HepG2 (cell line): ENCODE measurements around the gene PLD4. TPM values are rescaled to one million over a fixed set of nuclear protein-coding genes. Genes with fewer than 3 reads are reported as not detected.

ENCODE experiments used
- ATAC-seq: fragments of 200-7000 bp; cut with Tn5 transposase; 3 replicates; pipeline ENCODE4 v1.9.1; 2020; ENCODE audit warnings: mild to moderate bottlenecking, moderate library complexity
- BruUV-seq: library from RNA; stranded (reverse); fragments of 400-500 nt; replicated peaks from 2 replicates; lab custom pipeline; 2021; lab: Mats Ljungman, UMichigan
- CTCF ChIA-PET: fragments of 300-600 bp; formaldehyde crosslinking; extraction: SDS; loops from one replicate; lab custom pipeline; 2021; ENCODE audit warnings: low total read pairs, inconsistent platforms, low intra/inter-chr PET ratio; lab: Yijun Ruan, JAX
- POLR2A ChIA-PET: fragments of 350-600 bp; sonication (Branson Sonifier 250); formaldehyde crosslinking; loops from one replicate; lab custom pipeline; 2020; ENCODE audit warnings: antibody characterized with exemption, inconsistent platforms; lab: Yijun Ruan, JAX
- DNase-seq: peaks from one replicate; pipeline ENCODE4 v3.0.0-alpha.2; 2015; ENCODE audit warnings: low spot score
- FAIRE-seq: peaks from 3 replicates; lab custom pipeline; 2011; peaks lifted over from hg19 to GRCh38; lab: Jason Lieb, UNC
- H2AFZ ChIP-seq: one replicate; pipeline ENCODE4 v1.6.1; 2011; ENCODE audit warnings: low read length, inconsistent platforms
- H3K27ac ChIP-seq: fragments of 300-600 bp; 3 replicates; pipeline ENCODE4 v1.8.0; 2011; ENCODE audit warnings: mixed run types, mild to moderate bottlenecking, mixed read lengths, low read length, inconsistent platforms; ENCODE audit not compliant: insufficient read depth; ENCODE audit errors: extremely low read length
- H3K27me3 ChIP-seq, 2 experiments: fragments of 200-600 bp in 1 of 2; 2 replicates in 1 of 2; 3 replicates in 1 of 2; pipeline versions ENCODE4 v1.6.0 to v1.8.0; 2011; ENCODE audit warnings: low read length in 2 of 2, mild to moderate bottlenecking in 2 of 2, moderate library complexity in 2 of 2, inconsistent platforms in 1 of 2; ENCODE audit not compliant: insufficient read depth in 2 of 2, control insufficient read depth in 1 of 2
- H3K36me3 ChIP-seq, 2 experiments: fragments of 200-600 bp in 1 of 2; replicated peaks in 1 of 2; 2 replicates in 1 of 2; 3 replicates in 1 of 2; pipeline versions ENCODE4 v1.5.1 to v1.8.0; 2011; ENCODE audit warnings: low read length in 2 of 2, inconsistent platforms in 1 of 2; ENCODE audit not compliant: insufficient read depth in 2 of 2, control insufficient read depth in 1 of 2
- H3K4me1 ChIP-seq: 2 replicates; pipeline ENCODE4 v1.5.1; 2012; ENCODE audit warnings: low read length, inconsistent platforms; ENCODE audit not compliant: insufficient read depth
- H3K4me2 ChIP-seq: 2 replicates; pipeline ENCODE4 v1.6.0; 2011; ENCODE audit warnings: low read depth, low read length, inconsistent platforms
- H3K4me3 ChIP-seq, 3 experiments: fragments of 200-600 bp in 1 of 3; sonication (generic), shearing (Covaris generic) in 1 of 3; replicated peaks in 1 of 3; 2 replicates each; pipeline ENCODE4 v1.5.1; 2011 to 2016; ENCODE audit warnings: low read length in 3 of 3, inconsistent platforms in 2 of 3, low read depth in 2 of 3, mild to moderate bottlenecking in 2 of 3, control low read depth in 1 of 3, mixed read lengths in 1 of 3; ENCODE audit not compliant: insufficient read depth in 1 of 3
- H3K79me2 ChIP-seq: one replicate; pipeline ENCODE4 v1.6.1; 2011; ENCODE audit warnings: low read length, inconsistent platforms; ENCODE audit not compliant: insufficient read depth
- H3K9ac ChIP-seq: 2 replicates; pipeline ENCODE4 v1.6.0; 2011; ENCODE audit warnings: mild to moderate bottlenecking, low read depth, low read length, inconsistent platforms; ENCODE audit not compliant: insufficient read depth
- H3K9me3 ChIP-seq: 2 replicates; pipeline ENCODE4 v1.5.1; 2012; ENCODE audit warnings: mild to moderate bottlenecking, low read length
- H4K20me1 ChIP-seq: 2 replicates; pipeline ENCODE4 v1.6.0; 2011; ENCODE audit warnings: inconsistent platforms, mild to moderate bottlenecking, low read length, moderate library complexity; ENCODE audit not compliant: insufficient read depth
- ERF ChIP-seq: IDR thresholded peaks from 2 replicates; pipeline ENCODE4 v1.6.1; 2018; ENCODE audit warnings: missing biosample characterization, missing genetic modification reagents
- FOXA3 ChIP-seq: IDR thresholded peaks from 2 replicates; pipeline ENCODE4 v1.6.1; 2016; ENCODE audit warnings: missing genetic modification reagents, missing compliant biosample characterization
- KMT2A ChIP-seq: sonication (generic); formaldehyde crosslinking; IDR thresholded peaks from 2 replicates; pipeline ENCODE4 v1.4.0; 2020; ENCODE audit warnings: missing genetic modification reagents
- PITX1 ChIP-seq: sonication (generic); formaldehyde crosslinking; IDR thresholded peaks from 2 replicates; pipeline ENCODE4 v1.5.1; 2020; ENCODE audit warnings: mild to moderate bottlenecking, missing genetic modification reagents
- YEATS2 ChIP-seq: sonication (generic); formaldehyde crosslinking; IDR thresholded peaks from 2 replicates; pipeline ENCODE4 v1.4.0; 2020; ENCODE audit warnings: missing genetic modification reagents, borderline replicate concordance
- ZNF563 ChIP-seq: sonication (generic); formaldehyde crosslinking; IDR thresholded peaks from 2 replicates; pipeline ENCODE4 v1.8.0; 2022; ENCODE audit warnings: mild to moderate bottlenecking, moderate library complexity, missing genetic modification reagents
- whole genome bisulfite sequencing: methylation state at CpG from one replicate; pipeline ENCODE4 v1.1.6; 2017; ENCODE audit warnings: low lambda C conversion rate; 5-methylcytosine and 5-hydroxymethylcytosine counted together
- in situ Hi-C: cut with HindIII; loops from 2 replicates; pipeline ENCODE4 v1.10.0; 2017; ENCODE audit warnings: low pct_unique_long_range_greater_than_20kb; ENCODE audit not compliant: extremely low pct_ligation_motif_present
- intact Hi-C: fragments of 100-400 bp; cut with micrococcal nuclease; formaldehyde crosslinking; loops from one replicate; pipeline ENCODE4 v1.10.0; 2022; ENCODE audit not compliant: unreplicated experiment
- polyA plus RNA-seq, 8 experiments: library from polyadenylated mRNA; depleted of rRNA in 3 of 8; stranded (reverse) in 7 of 8; unstranded in 1 of 8; fragments of >200 nt; fragmentation: Illumina TruSeq in 4 of 8; extraction: Trizol in 4 of 8; gene quantifications; 2 replicates each; pipeline versions ENCODE4 v1.2.1 to v1.2.3, GENCODE V29; 2011 to 2016; ENCODE audit warnings: low read depth in 4 of 8, missing spikeins in 1 of 8, mixed read lengths in 1 of 8; ENCODE audit not compliant: insufficient read depth in 1 of 8
- total RNA-seq, 5 experiments: library from RNA; depleted of rRNA; stranded (reverse); fragments of >200 nt; fragmentation: Illumina TruSeq; extraction: Trizol; gene quantifications; 2 replicates each; pipeline ENCODE4 v1.2.3, GENCODE V29; 2016; ENCODE audit warnings: low read depth in 1 of 5
- TF ChIP-seq, protein P1 (sequence below): sonication (generic); formaldehyde crosslinking; IDR thresholded peaks from 2 replicates; pipeline ENCODE4 v1.8.1; 2022; ENCODE audit warnings: low read depth, mild to moderate bottlenecking, missing genetic modification reagents
- TF ChIP-seq, protein P2 (sequence below): sonication (generic); formaldehyde crosslinking; IDR thresholded peaks from 2 replicates; pipeline ENCODE4 v1.5.1; 2020; ENCODE audit warnings: missing genetic modification reagents, mild to moderate bottlenecking, borderline replicate concordance
- TF ChIP-seq, protein P3 (sequence below), 2 experiments: sonication (generic) in 1 of 2; formaldehyde crosslinking in 1 of 2; IDR thresholded peaks; 2 replicates each; pipeline versions ENCODE4 v1.4.0 to v1.6.1; 2016 to 2020; ENCODE audit warnings: borderline replicate concordance in 1 of 2, low read depth in 1 of 2, mild to moderate bottlenecking in 1 of 2, missing genetic modification reagents in 1 of 2

Gene PLD4
- total and polyA plus RNA-seq, 2 of the 13 experiments (the other 11 are each of a cell fraction or from before 2014, with no cell fraction given) = not detected

DNA sequence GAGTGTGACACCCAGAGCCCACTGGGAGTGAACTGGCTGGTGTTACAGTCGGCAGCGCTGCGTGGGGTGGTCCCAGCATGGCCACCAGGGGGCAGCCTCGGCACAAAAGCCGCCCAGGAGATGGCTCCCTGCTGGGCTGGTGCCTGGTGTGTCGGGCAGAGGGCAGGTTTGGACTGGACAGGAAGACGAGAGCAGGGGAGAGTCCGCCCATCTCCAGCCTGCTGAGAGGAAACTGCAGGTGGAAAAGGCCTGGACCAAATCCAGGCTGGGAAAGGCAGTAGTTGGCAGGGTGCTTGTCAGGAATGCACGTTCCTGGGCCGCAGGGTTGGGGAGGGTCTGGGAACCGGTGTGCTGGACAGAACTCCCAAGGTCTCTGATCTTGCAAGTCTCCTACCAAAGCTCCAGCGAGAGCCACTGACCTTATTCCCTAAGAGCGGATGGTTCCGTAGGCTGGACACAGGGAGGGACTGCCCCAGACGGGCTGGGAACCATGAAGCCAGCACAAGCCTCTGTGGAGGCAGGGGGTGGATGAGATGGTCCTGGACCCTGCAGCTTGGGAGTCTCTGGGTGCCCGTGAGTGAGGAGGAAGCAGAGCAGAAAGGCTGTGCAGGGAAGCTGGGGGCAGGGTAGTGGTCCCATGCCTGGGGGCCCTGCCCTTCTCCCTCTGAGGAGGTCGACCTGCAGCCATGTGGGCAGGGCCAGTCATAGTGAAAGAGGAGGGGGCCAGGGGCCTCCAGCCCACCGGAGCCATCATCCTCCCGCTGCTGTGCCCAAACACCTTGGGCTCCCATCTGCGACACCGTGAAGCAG is 51.7 kb downstream of the PLD4 start:
- H4K20me1 ChIP-seq = no peaks in the 10 kb centered on the region
- H3K27ac ChIP-seq = no peak overlapping the region
- peaks cover 53% of the 10 kb centered on the region for H3K4me1 ChIP-seq
- no peaks in the 10 kb centered on the region for H3K9me3 ChIP-seq
- FAIRE-seq = peak; percentile 66
- H3K4me2 ChIP-seq = peak overlapping the region; percentile 52
- no peaks in the 10 kb centered on the region for H3K36me3 ChIP-seq
- ATAC-seq = peak; percentile 74
- WGBS = 49% methylated on average over 10 of the region's 21 CpGs
- no peak overlapping the region for H3K9ac ChIP-seq
- no TSS peak for BruUV-seq
- ChIA-PET POLR2A (interaction anchor here (1.7 kb wide), 1 partner anchor 45 kb away, joined by 5 read pairs; the partner anchor contains the start of gene CDCA4), CTCF (interaction anchor here (1.4 to 6.7 kb wide), 2 partner anchors 69 to 110 kb away, joined by 4 to 146 read pairs; no protein-coding TSS in a partner anchor)
- peaks cover 12 to 82% of the 10 kb centered on the region in 2 experiments for H3K27me3 ChIP-seq
- in situ Hi-C loops = no loop called here
- peak; percentile 66 for DNase-seq
- peak overlapping the region in 1 of 3 experiments; percentile 42; a peak in 1 of 6 replicates for H3K4me3 ChIP-seq
- H2AFZ ChIP-seq = no peak overlapping the region
- no peaks in the 10 kb centered on the region for H3K79me2 ChIP-seq
- intact Hi-C loops = loop anchor here (1.0 to 5.0 kb wide), 2 partner anchors 46 to 69 kb away; partner anchors contain the start of gene CDCA4
- TF ChIP-seq, protein P1, sequence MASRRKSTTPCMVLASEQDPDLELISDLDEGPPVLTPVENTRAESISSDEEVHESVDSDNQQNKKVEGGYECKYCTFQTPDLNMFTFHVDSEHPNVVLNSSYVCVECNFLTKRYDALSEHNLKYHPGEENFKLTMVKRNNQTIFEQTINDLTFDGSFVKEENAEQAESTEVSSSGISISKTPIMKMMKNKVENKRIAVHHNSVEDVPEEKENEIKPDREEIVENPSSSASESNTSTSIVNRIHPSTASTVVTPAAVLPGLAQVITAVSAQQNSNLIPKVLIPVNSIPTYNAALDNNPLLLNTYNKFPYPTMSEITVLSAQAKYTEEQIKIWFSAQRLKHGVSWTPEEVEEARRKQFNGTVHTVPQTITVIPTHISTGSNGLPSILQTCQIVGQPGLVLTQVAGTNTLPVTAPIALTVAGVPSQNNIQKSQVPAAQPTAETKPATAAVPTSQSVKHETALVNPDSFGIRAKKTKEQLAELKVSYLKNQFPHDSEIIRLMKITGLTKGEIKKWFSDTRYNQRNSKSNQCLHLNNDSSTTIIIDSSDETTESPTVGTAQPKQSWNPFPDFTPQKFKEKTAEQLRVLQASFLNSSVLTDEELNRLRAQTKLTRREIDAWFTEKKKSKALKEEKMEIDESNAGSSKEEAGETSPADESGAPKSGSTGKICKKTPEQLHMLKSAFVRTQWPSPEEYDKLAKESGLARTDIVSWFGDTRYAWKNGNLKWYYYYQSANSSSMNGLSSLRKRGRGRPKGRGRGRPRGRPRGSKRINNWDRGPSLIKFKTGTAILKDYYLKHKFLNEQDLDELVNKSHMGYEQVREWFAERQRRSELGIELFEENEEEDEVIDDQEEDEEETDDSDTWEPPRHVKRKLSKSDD (CRISPR knock-in tag) = no peak
- TF ChIP-seq, protein P2, sequence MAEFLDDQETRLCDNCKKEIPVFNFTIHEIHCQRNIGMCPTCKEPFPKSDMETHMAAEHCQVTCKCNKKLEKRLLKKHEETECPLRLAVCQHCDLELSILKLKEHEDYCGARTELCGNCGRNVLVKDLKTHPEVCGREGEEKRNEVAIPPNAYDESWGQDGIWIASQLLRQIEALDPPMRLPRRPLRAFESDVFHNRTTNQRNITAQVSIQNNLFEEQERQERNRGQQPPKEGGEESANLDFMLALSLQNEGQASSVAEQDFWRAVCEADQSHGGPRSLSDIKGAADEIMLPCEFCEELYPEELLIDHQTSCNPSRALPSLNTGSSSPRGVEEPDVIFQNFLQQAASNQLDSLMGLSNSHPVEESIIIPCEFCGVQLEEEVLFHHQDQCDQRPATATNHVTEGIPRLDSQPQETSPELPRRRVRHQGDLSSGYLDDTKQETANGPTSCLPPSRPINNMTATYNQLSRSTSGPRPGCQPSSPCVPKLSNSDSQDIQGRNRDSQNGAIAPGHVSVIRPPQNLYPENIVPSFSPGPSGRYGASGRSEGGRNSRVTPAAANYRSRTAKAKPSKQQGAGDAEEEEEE (CRISPR knock-in tag) = no peak
- TF ChIP-seq FOXA3 (CRISPR knock-in tag) (0 out of 2 replicates have a peak, but pooled peaks have one; percentile 23), YEATS2 (CRISPR knock-in tag) (no peak), KMT2A (CRISPR knock-in tag) (no peak), PITX1 (0 out of 2 replicates have a peak, but pooled peaks have one; percentile 12), ERF (CRISPR knock-in tag) (no peak), ZNF563 (CRISPR knock-in tag) (no peak)
- TF ChIP-seq, protein P3, sequence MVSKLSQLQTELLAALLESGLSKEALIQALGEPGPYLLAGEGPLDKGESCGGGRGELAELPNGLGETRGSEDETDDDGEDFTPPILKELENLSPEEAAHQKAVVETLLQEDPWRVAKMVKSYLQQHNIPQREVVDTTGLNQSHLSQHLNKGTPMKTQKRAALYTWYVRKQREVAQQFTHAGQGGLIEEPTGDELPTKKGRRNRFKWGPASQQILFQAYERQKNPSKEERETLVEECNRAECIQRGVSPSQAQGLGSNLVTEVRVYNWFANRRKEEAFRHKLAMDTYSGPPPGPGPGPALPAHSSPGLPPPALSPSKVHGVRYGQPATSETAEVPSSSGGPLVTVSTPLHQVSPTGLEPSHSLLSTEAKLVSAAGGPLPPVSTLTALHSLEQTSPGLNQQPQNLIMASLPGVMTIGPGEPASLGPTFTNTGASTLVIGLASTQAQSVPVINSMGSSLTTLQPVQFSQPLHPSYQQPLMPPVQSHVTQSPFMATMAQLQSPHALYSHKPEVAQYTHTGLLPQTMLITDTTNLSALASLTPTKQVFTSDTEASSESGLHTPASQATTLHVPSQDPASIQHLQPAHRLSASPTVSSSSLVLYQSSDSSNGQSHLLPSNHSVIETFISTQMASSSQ (IDR thresholded peaks at IDR 0.05; ENCODE audit: low read depth) = no peak
- TF ChIP-seq, protein P3 (CRISPR knock-in tag; IDR thresholded peaks at IDR 0.05; ENCODE audit: borderline replicate concordance) = 0 out of 2 replicates have a peak, but pooled peaks have one; percentile 21
